Measurements from ENCODE around the gene CORIN. TPM values are rescaled to one million over a fixed set of nuclear protein-coding genes. Genes with fewer than 3 reads are reported as not detected.

The CORIN gene
- total RNA-seq, 1 donor from 2014 or later = 2.1 TPM

DNA sequence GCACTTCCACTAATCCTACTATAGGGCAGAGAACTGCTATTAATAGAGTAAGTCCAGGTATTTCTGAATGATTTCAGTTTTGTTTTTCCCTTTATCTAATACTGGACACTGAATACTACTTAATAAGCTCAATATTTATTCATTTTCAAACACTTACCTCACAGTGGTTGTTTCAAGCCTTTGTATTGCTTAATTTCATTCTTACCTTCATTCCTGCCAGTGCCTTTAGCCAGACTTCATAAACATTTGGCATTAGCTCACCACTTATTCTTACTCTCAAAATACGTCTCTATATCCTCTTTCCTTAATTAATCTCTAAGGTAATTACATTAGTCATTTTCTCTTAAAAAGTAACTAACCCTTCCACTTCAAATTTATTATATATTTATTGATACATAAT, 18.8 kb upstream of the CORIN start:
- H3K27ac Mint-ChIP-seq (ENCODE audit: unreplicated experiment) = no peak overlapping the region
- no peak for DNase-seq (ENCODE audit: low spot score)
- no peaks in the 10 kb centered on the region for H3K27me3 Mint-ChIP-seq (ENCODE audit: low read depth)
- peaks cover 14% of the 10 kb centered on the region for H3K36me3 Mint-ChIP-seq (ENCODE audit: low read depth)
- peaks cover 35% of the 10 kb centered on the region for H3K4me1 Mint-ChIP-seq (ENCODE audit: low read depth)
- TF ChIP-seq CTCF (IDR thresholded peaks at IDR 0.05) = no peak
- H3K9me3 Mint-ChIP-seq (ENCODE audit: low read depth) = peaks cover 9% of the 10 kb centered on the region
- no peak overlapping the region for H3K4me3 Mint-ChIP-seq (ENCODE audit: unreplicated experiment)

GRCh38 chr4:47855350-47855749, 17.5 kb upstream of the CORIN start:
- H3K27me3 Mint-ChIP-seq (ENCODE audit: low read depth) = no peaks in the 10 kb centered on the region
- no peak overlapping the region for H3K27ac Mint-ChIP-seq (ENCODE audit: unreplicated experiment)
- peaks cover 9% of the 10 kb centered on the region for H3K9me3 Mint-ChIP-seq (ENCODE audit: low read depth)
- TF ChIP-seq CTCF (IDR thresholded peaks at IDR 0.05) = no peak
- DNase-seq (ENCODE audit: low spot score) = no peak
- H3K4me1 Mint-ChIP-seq (ENCODE audit: low read depth) = peaks cover 46% of the 10 kb centered on the region
- H3K36me3 Mint-ChIP-seq (ENCODE audit: low read depth) = peaks cover 19% of the 10 kb centered on the region
- no peak overlapping the region for H3K4me3 Mint-ChIP-seq (ENCODE audit: unreplicated experiment)

GRCh38 chr4:47852136-47852535, 14.3 kb upstream of the CORIN start:
- Mint-ChIP-seq H3K4me1 (ENCODE audit: low read depth) (peaks cover 54% of the 10 kb centered on the region), H3K9me3 (ENCODE audit: low read depth) (peaks cover 9% of the 10 kb centered on the region), H3K4me3 (ENCODE audit: unreplicated experiment) (no peak overlapping the region), H3K27me3 (ENCODE audit: low read depth) (no peaks in the 10 kb centered on the region), H3K27ac (ENCODE audit: unreplicated experiment) (peak overlapping the region; percentile 72), H3K36me3 (ENCODE audit: low read depth) (peaks cover 18% of the 10 kb centered on the region)
- peak; percentile 26 for TF ChIP-seq CTCF (IDR thresholded peaks at IDR 0.05)
- DNase-seq (ENCODE audit: low spot score) = no peak

DNA sequence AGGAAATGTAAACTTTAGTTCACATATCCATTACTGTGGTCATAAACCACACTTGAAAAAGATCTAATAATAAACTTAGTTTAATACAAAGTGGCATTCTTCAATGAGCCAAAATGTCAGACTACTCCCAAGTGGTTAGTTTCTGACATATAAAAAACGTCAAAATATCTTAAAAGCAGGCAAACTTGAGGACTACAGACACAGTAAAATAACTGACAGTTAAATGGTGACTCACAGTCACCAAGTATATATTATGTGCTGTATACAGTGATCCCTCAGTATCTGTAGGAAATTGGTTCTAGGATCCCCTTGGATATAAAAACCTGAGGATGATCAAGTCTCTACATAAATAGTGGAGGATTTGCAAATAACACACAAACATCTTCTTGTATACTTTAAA, 11.6 kb upstream of the CORIN start:
- H3K27me3 Mint-ChIP-seq (ENCODE audit: low read depth) = no peaks in the 10 kb centered on the region
- peaks cover 48% of the 10 kb centered on the region for H3K4me1 Mint-ChIP-seq (ENCODE audit: low read depth)
- H3K27ac Mint-ChIP-seq (ENCODE audit: unreplicated experiment) = no peak overlapping the region
- H3K4me3 Mint-ChIP-seq (ENCODE audit: unreplicated experiment) = no peak overlapping the region
- H3K36me3 Mint-ChIP-seq (ENCODE audit: low read depth) = peaks cover 21% of the 10 kb centered on the region
- no peak for TF ChIP-seq CTCF (IDR thresholded peaks at IDR 0.05)
- no peak for DNase-seq (ENCODE audit: low spot score)
- H3K9me3 Mint-ChIP-seq (ENCODE audit: low read depth) = peaks cover 9% of the 10 kb centered on the region

DNA sequence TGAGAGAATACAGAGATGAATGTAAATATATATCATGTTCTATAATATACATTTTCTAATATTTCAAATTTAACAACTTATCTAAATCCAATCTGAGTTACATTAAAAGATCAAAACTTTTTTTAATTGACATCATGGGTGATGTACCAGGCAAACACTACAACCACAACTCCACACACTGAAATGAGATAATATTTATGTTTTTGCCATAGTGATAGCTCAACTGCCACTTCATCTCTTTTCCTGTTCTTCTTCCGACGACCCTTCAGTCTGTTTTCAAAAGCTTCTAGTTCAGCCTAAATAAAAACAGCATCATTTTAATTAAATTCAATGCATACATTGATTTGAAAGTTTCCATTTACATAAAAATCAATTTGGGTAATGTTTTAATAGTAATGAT, 10.2 kb upstream of the CORIN start:
- H3K27ac Mint-ChIP-seq (ENCODE audit: unreplicated experiment) = no peak overlapping the region
- peaks cover 23% of the 10 kb centered on the region for H3K36me3 Mint-ChIP-seq (ENCODE audit: low read depth)
- no peak overlapping the region for H3K4me3 Mint-ChIP-seq (ENCODE audit: unreplicated experiment)
- no peaks in the 10 kb centered on the region for H3K9me3 Mint-ChIP-seq (ENCODE audit: low read depth)
- H3K27me3 Mint-ChIP-seq (ENCODE audit: low read depth) = no peaks in the 10 kb centered on the region
- H3K4me1 Mint-ChIP-seq (ENCODE audit: low read depth) = peaks cover 38% of the 10 kb centered on the region
- no peak for DNase-seq (ENCODE audit: low spot score)
- TF ChIP-seq CTCF (IDR thresholded peaks at IDR 0.05) = no peak
